NCI-H69 (cell line): ENCODE measurements around the gene NHP2.

Experiments
- DNase-seq: peaks from one replicate; lab custom pipeline; 2025; lab: John Stamatoyannopoulos, UW

NHP2 gene

DNA sequence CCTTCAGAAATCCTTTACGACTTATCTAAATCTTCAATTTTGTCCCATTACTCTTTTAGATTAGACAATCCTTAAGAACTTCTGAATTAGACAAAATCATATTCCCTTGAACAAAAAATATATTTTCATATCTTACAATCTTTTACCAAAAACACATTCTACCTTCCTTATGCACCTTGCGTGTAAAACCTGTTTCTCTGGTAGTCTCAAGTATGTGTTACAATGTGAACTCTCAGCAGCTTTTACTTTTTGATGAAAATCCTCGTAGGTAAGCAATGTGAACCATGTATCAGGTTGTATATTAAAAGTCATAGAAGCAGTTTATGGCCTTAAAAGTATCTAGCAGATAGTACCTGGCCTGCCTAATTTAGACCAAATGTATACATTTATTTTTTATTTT, 20.8 kb upstream of the NHP2 start:
- no peak for DNase-seq

DNA sequence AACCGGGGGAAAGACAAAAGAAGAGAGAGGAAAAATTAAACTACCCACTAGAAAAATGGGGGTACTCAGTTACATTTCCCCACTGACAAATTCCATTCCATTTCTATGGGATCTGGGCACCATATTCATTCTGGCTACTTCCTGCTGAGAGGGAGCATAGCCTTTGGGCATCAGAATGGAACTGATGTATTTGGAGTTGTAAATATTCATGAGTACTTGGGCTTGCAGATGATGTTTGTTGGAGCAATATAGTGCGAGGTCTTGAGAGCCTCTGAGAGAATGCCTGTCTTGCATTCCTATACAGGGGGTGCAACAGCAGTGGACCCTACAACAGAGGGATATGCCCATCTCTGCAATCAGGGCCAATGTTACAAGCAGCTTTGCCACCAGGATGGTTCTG, 16.8 kb upstream of the NHP2 start:
- DNase-seq: no peak

- no peak for DNase-seq
Observed at GRCh38 chr5:178165581-178165980, 11.9 kb upstream of the NHP2 start.

DNA sequence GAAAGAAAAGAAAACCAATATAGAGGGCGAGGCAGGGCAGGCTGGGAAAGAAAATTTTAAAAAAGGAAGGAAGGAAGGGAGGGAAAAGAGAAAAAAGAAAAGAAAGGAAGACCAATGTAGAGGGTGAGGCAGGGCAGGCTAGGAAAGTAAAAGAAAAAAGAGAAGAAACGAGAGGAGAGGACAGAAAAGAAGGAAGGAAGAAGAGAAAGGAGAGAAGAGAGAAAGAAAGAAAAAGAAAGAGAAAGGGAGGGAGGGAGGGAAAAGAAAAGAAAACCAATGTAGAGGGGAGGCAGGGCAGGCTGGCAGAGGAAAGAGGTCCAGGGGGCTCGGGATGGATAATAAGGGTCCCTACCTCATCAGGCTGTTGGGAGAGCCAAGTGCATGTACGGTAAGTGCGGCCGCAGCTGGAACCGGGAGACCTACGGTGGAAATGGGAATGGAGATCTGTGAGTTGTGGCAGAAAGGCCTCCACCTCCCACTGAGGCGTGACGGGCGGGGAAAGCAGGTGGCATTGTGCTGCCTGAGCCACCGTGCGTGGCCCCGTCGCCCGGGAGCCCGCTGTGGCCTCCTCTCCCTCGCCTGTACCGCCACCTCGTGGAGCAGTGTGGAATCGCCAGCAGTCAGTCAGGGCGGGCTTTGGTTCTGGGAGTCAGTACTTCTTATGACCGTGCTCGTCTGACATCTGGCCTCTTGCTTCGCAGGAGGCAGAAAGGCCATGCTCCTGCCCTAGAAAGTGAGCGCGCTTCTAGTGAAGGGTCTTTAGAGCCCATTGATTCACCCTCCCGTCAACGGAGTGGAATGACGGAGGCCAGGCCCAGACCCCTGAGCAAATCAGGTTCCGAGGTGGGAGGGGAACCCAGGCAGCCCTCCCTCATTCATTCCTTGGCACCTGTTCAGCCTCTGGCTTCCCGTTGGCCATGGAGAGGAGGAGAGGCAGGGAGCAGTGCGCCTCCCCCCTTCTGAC, 10.4 kb upstream of the NHP2 start:
- peak; percentile 92 for DNase-seq

GRCh38 chr5:178162481-178162880, 8.8 kb upstream of the NHP2 start:
- DNase-seq: no peak

DNA sequence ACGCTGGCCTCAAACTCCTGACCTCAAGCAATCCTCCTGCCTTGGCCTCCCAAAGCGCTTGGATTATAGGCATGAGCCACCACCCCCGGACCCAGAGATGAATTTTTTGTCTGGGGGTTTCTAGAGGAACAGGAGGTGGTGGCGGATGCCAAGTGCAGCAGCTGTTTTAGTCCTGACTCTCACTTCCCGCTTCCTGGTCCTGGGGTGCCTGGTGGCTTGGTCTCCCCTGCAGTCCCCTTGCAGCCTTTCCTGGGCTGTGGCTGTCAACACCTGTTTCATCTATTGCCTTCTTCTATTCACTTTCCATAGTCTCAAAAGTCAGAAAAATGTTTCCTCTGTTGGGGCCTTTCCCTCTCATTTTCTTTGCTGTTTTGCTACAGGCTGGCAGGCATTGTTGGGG, 6.5 kb upstream of the NHP2 start:
- no peak for DNase-seq

GRCh38 chr5:178155065-178155464, 1.4 kb upstream of the NHP2 start:
- no peak for DNase-seq

GRCh38 chr5:178152491-178153444, 917 bp downstream of the NHP2 start:
- peak; percentile 42 for DNase-seq

DNA sequence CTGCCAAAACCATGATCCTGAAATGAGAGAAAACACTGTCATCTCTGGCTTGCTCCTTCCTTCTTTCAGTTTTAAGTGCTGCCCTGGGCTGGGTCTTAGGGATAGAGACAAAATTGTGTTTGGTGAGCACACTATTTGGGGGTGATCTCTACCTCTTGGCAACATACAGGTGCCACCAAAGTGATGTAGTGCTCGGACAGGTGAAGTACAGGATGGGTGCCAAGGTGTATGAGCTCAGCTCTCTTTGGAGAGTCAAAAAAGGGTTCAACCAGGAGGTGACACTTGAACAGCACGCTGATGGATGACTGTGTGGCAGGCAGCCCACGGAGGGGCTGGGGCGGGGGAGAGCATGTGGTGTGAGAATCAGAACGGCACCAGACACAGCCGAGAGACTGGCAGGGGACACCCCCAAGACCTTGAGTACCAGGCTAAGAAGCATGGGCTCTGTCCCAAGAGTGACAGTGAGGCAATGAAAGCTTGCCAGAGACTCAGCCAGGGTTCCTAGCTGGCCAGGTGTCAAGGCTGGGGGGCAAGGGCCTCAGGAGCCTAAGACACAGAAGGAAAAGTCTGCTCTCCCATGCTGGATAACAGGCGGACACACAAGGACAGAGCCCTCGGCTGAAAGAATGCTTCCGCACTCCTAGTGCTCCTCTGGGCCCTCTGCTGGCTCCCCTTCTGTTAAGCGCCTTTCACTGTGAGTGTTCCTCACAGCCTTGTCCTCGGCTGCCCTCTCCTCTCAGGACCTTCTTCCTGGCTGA, 2.5 kb downstream of the NHP2 start:
- DNase-seq: no peak

DNA sequence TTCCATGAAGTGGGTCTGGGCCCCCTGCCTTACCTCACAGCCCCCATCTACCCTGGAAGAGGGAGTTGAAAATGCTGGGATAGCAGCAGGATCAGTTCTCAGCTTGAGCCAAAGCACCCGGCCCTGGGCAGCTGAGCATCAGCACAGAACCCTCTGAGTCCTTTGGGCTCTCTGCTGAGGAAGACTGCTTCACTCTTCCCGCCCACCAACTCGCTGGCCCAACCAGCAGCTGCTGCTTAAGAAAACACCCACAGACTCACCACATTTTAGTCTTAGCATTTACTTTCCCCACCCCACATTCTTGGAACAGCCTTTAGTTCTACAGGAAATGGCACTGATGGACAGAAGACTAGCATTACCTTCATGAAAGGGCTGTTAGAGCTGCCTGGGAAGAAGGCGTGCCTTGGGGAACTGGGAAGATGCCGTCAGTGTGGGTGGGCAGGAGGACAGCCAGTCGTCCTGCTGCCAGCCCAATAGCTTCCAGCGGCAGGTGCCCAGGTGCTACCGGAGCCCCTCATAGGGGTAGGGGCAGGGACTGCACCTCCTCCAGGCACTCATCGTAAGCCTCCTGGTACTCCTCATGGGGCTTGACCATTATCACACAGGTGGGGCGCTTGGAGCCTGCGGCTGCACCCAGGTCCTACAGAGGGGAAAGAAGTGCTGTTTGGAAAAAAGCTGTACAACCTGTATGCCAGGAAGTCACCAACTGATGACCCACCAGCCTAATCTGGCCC, 4.3 kb downstream of the NHP2 start:
- no peak for DNase-seq

- no peak for DNase-seq
Observed at GRCh38 chr5:178147406-178147805, 6.3 kb downstream of the NHP2 start.

GRCh38 chr5:178145965-178146820, 7.5 kb downstream of the NHP2 start:
- peak; percentile 73 for DNase-seq

GRCh38 chr5:178143901-178144300, 9.8 kb downstream of the NHP2 start:
- DNase-seq: peak; percentile 11

- DNase-seq: no peak
Observed at GRCh38 chr5:178143246-178143645, 10.4 kb downstream of the NHP2 start.

DNA sequence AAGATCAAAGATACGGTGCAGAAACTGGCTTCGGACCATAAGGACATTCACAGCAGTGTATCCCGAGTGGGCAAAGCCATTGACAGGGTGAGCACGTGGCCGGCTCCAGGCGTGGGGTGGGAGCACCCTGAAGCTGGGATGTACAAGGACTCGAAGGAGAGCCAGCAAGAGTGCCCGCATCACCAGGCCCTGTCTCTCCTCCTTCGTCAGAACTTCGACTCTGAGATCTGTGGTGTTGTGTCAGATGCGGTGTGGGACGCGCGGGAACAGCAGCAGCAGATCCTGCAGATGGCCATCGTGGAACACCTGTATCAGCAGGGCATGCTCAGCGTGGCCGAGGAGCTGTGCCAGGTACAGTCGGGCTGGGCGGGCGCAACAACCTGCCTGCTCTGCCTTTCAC, 11.0 kb downstream of the NHP2 start:
- no peak for DNase-seq

DNA sequence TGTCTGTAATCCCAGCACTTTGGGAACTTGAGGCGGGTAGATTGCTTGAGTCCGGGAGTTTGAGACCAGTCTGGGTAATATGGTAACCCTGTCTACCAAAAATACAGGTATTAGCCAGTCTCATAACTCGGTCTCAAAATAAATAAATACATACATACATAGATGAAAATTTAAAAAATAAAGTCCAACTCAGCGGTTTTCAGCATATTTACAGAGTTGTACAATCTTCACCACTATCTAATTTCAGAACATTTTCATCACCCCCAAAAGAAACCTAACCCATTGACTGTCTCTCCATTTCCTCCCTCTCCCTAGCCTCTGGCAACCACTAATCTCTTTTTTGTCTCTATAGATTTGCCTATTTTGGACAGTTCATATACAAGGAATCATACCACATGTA, 12.1 kb downstream of the NHP2 start:
- no peak for DNase-seq

GRCh38 chr5:178137991-178138390, 15.7 kb downstream of the NHP2 start:
- no peak for DNase-seq

DNA sequence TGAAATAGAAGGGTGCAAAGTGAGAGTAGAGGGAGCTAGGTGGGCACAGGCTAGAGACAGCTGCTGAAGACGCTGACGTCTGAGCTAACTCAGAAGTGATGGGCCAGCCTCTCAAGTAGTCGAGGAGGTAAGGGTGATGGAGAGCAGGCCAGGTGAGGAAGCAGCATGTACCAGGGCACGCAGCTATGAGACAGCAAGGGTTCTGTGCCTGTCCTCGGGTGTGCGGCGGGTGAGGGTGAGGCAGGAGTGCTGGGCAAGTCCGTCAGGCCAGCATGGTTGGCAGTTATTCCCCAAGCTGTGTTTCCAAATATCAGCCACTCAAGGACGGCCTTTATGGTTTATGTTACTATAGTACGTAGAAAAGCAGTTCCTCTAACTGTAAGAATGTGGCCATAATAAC, 16.7 kb downstream of the NHP2 start:
- no peak for DNase-seq

DNA sequence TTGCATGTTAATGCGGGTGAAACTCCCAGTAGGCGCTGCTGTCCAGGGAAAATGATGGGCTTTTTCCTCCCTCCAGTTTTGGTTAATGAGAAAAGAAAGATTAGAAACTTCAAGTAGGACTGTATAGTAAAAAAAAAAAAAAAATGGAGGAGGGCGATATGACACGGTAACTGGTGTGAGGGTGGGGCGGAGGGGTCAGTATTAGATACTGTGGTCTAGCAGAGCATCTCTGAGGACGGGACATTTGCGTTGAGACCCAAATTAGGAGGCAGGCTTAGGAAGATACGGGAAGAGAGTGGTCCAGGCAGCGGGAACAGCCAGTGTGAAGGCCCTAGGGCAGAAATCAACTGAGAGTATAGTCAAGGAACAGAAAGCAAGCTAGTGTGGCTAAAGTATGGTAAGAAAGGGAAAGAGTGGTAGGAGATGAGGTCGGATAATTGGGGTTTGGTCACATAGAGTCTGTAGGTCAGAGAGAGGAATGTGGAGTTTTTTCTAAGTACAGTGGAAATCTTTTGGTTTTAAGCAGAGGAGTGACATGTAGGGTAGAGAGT, 22.2 kb downstream of the NHP2 start:
- peak; percentile 25 for DNase-seq
